Breast epithelium (tissue), 3 donors: ENCODE results near the gene POLA1.

Source experiments
- CTCF ChIP-seq, 3 donors: fragments of 450-650 bp; IDR thresholded peaks; one replicate each; pipeline ENCODE4 v1.5.1; 2016 to 2017; ENCODE audit warnings: antibody characterized with exemption in 3 of 3, mild to moderate bottlenecking in 3 of 3, moderate library complexity in 3 of 3
- POLR2A ChIP-seq: fragments of 450-650 bp; IDR thresholded peaks from one replicate; pipeline ENCODE4 v1.6.1; 2016; ENCODE audit warnings: antibody characterized with exemption, mild to moderate bottlenecking, moderate library complexity
- POLR2AphosphoS5 ChIP-seq, 3 donors: sonication (generic); formaldehyde crosslinking; IDR thresholded peaks; one replicate each; pipeline ENCODE4 v1.6.1; 2017; ENCODE audit warnings: antibody characterized with exemption in 3 of 3

DNA sequence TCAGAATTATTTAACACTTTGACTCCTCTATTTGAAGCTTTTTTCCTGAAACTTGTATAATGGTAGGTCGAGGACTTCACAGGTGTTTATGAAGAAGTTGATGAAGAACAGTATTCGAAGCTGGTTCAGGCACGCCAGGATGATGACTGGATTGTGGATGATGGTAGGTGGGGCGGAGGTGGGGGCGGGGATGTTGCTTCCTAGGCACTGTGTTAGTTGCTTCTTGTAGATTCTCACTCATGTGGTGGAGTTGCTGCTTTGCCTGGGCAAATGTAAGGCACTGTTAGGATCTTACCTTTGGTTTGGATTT lies 9.4 kb downstream of the POLA1 start:
- TF ChIP-seq CTCF (IDR thresholded peaks at IDR 0.05) (no peak), POLR2A (no peak), POLR2AphosphoS5 (IDR thresholded peaks at IDR 0.05) (no peak)
